GM18517 (cell line): ENCODE results near the gene IL18R1.
A peak's percentile ranks its signal among the peaks of the same experiment; 100 is the strongest.
"Not testable (repeated sequence)": the region's sequence is repeated elsewhere in the genome, so short reads cannot be mapped to it uniquely, and the experiment has no call there.

Experiments used
- ATAC-seq: cut with Tn5 transposase; IDR thresholded peaks from one replicate; pipeline ENCODE4 v1.9.1; 2021; ENCODE audit warnings: mild to moderate bottlenecking, moderate library complexity; ENCODE audit not compliant: unreplicated experiment

Gene IL18R1

GRCh38 chr2:102355526-102356380 lies at the start of gene IL18R1:
IL18R1 (plus strand) TSS chr2:102355796; CDS start chr2:102362661, 6,865 bp downstream.
- peak; percentile 92 for ATAC-seq

- ATAC-seq = no peak
These were observed 49.5 kb upstream of the IL18R1 start for GRCh38 chr2:102306125-102306524.

GRCh38 chr2:102310964-102311640 lies 44.5 kb upstream of the IL18R1 start, which contains the start of gene IL1RL1:
IL1RL1 (plus strand) TSS chr2:102311563; CDS start chr2:102338265, 26,702 bp downstream.
- ATAC-seq = no peak

- no peak for ATAC-seq
These were observed 42.6 kb upstream of the IL18R1 start for GRCh38 chr2:102313025-102313424.

- ATAC-seq = no peak
These were observed 42.1 kb upstream of the IL18R1 start for GRCh38 chr2:102313471-102313870.

GRCh38 chr2:102313950-102314349 lies 41.6 kb upstream of the IL18R1 start:
- no peak for ATAC-seq

GRCh38 chr2:102315921-102316320 lies 39.7 kb upstream of the IL18R1 start:
- no peak for ATAC-seq

GRCh38 chr2:102317715-102318114 lies 37.9 kb upstream of the IL18R1 start:
- no peak for ATAC-seq

GRCh38 chr2:102318437-102318836 lies 37.2 kb upstream of the IL18R1 start:
- ATAC-seq = no peak

GRCh38 chr2:102321941-102322719 lies 33.5 kb upstream of the IL18R1 start:
- no peak for ATAC-seq

- ATAC-seq = not testable (repeated sequence)
These were observed 30.7 kb upstream of the IL18R1 start for GRCh38 chr2:102324914-102325313.

GRCh38 chr2:102331311-102331980 lies 24.1 kb upstream of the IL18R1 start:
- ATAC-seq = no peak

- no peak for ATAC-seq
These were observed 21.1 kb upstream of the IL18R1 start for GRCh38 chr2:102334486-102334885.

- ATAC-seq = no peak
These were observed 19.7 kb upstream of the IL18R1 start for GRCh38 chr2:102335871-102336366.

GRCh38 chr2:102336502-102336945 lies 19.1 kb upstream of the IL18R1 start:
- no peak for ATAC-seq

GRCh38 chr2:102337012-102337411 lies 18.6 kb upstream of the IL18R1 start:
- no peak for ATAC-seq

- no peak for ATAC-seq
These were observed 17.9 kb upstream of the IL18R1 start for GRCh38 chr2:102337481-102338386.

GRCh38 chr2:102340778-102341177 lies 14.8 kb upstream of the IL18R1 start:
- ATAC-seq = no peak

GRCh38 chr2:102342888-102343287 lies 12.7 kb upstream of the IL18R1 start:
- ATAC-seq = no peak
